GM18511 (cell line): Measurements from ENCODE around the gene TNNI3K.
A peak's percentile ranks its signal among the peaks of the same experiment; 100 is the strongest.

Experiments
- ATAC-seq: cut with Tn5 transposase; IDR thresholded peaks from one replicate; pipeline ENCODE4 v1.9.1; 2021; ENCODE audit warnings: mild to moderate bottlenecking, moderate library complexity; ENCODE audit not compliant: unreplicated experiment

Gene TNNI3K

GRCh38 chr1:74496669-74497068 lies 261.5 kb downstream of the TNNI3K start:
- ATAC-seq, result no peak

- ATAC-seq, result no peak
These were observed 263.7 kb downstream of the TNNI3K start for GRCh38 chr1:74498901-74499300.

- ATAC-seq, result peak; percentile 41
These were observed 267.2 kb downstream of the TNNI3K start for GRCh38 chr1:74502432-74502831.

GRCh38 chr1:74502858-74503257 lies 267.7 kb downstream of the TNNI3K start:
- peak; percentile 43 for ATAC-seq

- peak; percentile 89 for ATAC-seq
These were observed 269.1 kb downstream of the TNNI3K start for GRCh38 chr1:74504125-74504932.

- ATAC-seq, result no peak
These were observed 269.8 kb downstream of the TNNI3K start for GRCh38 chr1:74504933-74505512.

- no peak for ATAC-seq
These were observed 270.9 kb downstream of the TNNI3K start for GRCh38 chr1:74505928-74506710.

- no peak for ATAC-seq
These were observed 273.3 kb downstream of the TNNI3K start for GRCh38 chr1:74508449-74508848.

- ATAC-seq, result no peak
These were observed 277.2 kb downstream of the TNNI3K start, which contains the start of gene LRRC53 for GRCh38 chr1:74512170-74512915. LRRC53 (minus strand) TSS chr1:74512611; CDS start chr1:74483349, 29,262 bp downstream.

- no peak for ATAC-seq
These were observed 278.5 kb downstream of the TNNI3K start for GRCh38 chr1:74513411-74514300.

- ATAC-seq, result peak; percentile 91
These were observed 282.4 kb downstream of the TNNI3K start for GRCh38 chr1:74517599-74518051.

- no peak for ATAC-seq
These were observed 287.0 kb downstream of the TNNI3K start for GRCh38 chr1:74522148-74522547.

GRCh38 chr1:74523873-74524480 lies 288.8 kb downstream of the TNNI3K start:
- no peak for ATAC-seq

- no peak for ATAC-seq
These were observed 291.5 kb downstream of the TNNI3K start for GRCh38 chr1:74526708-74527107.

- ATAC-seq, result no peak
These were observed 292.9 kb downstream of the TNNI3K start for GRCh38 chr1:74528123-74528522.

- ATAC-seq, result no peak
These were observed 295.7 kb downstream of the TNNI3K start for GRCh38 chr1:74530892-74531291.

- no peak for ATAC-seq
These were observed 296.6 kb downstream of the TNNI3K start for GRCh38 chr1:74531796-74532195.

- ATAC-seq, result no peak
These were observed 299.1 kb downstream of the TNNI3K start for GRCh38 chr1:74534241-74534640.

- no peak for ATAC-seq
These were observed 310.6 kb downstream of the TNNI3K start for GRCh38 chr1:74545821-74546220.
